Esophagus squamous epithelium (tissue), 4 donors: ENCODE data around the gene LZTR1.

Experiments
- POLR2A ChIP-seq, 4 donors: fragments of 450-650 bp; IDR thresholded peaks; one replicate each; pipeline ENCODE4 v1.6.1; 2017; ENCODE audit warnings: antibody characterized with exemption in 4 of 4, mild to moderate bottlenecking in 4 of 4, moderate library complexity in 3 of 4
- TF ChIP-seq, protein P1 (sequence below), 6 experiments: fragments of 450-650 bp in 4 of 6; fragments of 200-600 bp in 2 of 6; sonication (generic) in 2 of 6; IDR thresholded peaks; one replicate each; pipeline ENCODE4 v1.5.1; 2016 to 2019; ENCODE audit warnings: antibody characterized with exemption in 6 of 6, mild to moderate bottlenecking in 4 of 6, moderate library complexity in 4 of 6

DNA sequence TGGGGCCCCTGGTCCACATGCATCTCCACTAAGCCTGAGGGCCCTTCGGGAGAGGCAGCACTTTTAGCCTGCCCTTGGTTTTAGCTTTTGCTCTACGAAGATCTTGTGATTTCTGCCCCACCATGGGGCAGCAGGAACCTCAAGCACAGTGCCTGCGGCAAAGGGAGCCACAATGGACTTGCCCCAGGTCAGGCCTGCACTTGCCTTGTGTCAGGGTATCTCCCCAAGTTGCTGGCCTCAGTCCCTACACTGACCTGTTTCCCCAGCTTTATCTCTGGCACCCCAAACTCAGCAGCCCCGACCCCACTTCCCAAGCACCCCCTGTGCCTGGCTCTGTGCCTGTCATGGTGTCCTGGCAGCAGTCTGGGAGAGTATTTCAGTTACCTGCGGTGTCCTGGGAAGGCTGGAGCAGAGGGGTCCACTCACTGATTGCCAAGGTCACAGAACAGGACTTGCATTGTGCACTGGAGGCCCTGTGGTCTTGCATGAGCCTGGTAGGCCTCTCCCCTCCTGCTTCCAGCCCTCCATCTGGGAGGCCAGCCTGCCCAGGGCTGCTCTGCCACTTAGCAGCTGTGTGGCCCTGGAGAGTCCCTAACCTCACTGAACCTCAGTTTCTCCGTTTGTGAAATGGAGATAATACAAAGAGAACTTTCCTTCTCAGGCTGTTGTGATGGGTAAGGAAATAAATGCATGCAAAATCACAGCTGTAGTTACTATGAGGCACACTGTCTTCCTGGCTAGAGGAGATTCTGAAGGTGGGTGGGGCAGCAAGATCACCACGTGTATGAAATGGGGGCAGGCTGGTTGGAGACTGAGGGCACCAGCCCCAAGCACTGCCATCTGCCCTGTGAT lies 18.7 kb upstream of the LZTR1 start:
- TF ChIP-seq, protein P1, sequence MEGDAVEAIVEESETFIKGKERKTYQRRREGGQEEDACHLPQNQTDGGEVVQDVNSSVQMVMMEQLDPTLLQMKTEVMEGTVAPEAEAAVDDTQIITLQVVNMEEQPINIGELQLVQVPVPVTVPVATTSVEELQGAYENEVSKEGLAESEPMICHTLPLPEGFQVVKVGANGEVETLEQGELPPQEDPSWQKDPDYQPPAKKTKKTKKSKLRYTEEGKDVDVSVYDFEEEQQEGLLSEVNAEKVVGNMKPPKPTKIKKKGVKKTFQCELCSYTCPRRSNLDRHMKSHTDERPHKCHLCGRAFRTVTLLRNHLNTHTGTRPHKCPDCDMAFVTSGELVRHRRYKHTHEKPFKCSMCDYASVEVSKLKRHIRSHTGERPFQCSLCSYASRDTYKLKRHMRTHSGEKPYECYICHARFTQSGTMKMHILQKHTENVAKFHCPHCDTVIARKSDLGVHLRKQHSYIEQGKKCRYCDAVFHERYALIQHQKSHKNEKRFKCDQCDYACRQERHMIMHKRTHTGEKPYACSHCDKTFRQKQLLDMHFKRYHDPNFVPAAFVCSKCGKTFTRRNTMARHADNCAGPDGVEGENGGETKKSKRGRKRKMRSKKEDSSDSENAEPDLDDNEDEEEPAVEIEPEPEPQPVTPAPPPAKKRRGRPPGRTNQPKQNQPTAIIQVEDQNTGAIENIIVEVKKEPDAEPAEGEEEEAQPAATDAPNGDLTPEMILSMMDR (IDR thresholded peaks at IDR 0.05): no peak
- TF ChIP-seq POLR2A (IDR thresholded peaks at IDR 0.05): no peak
